HG02798 (cell line): ENCODE measurements around the gene ANKRD2.
"Not testable (repeated sequence)": the region's sequence is repeated elsewhere in the genome, so short reads cannot be mapped to it uniquely, and the experiment has no call there.

Source experiments
- ATAC-seq: cut with Tn5 transposase; IDR thresholded peaks from one replicate; pipeline ENCODE4 v1.9.1; 2021; ENCODE audit warnings: mild to moderate bottlenecking; ENCODE audit not compliant: unreplicated experiment, poor library complexity

The ANKRD2 gene

GRCh38 chr10:97572214-97572989 lies at the start of gene ANKRD2:
Gene ANKRD2, plus strand, starts transcription at chr10:97572779. Its CDS starts 10 bp downstream, at chr10:97572789.
- ATAC-seq, result peak; percentile 75

GRCh38 chr10:97522937-97523336 lies 49.6 kb upstream of the ANKRD2 start:
- no peak for ATAC-seq

GRCh38 chr10:97525086-97525485 lies 47.5 kb upstream of the ANKRD2 start:
- no peak for ATAC-seq

GRCh38 chr10:97525683-97526110 lies 46.9 kb upstream of the ANKRD2 start:
- ATAC-seq, result no peak

GRCh38 chr10:97528876-97529275 lies 43.7 kb upstream of the ANKRD2 start:
- ATAC-seq, result not testable (repeated sequence)

GRCh38 chr10:97529685-97530465 lies 42.7 kb upstream of the ANKRD2 start:
- ATAC-seq, result no peak

GRCh38 chr10:97531401-97531986 lies 41.1 kb upstream of the ANKRD2 start:
- no peak for ATAC-seq

GRCh38 chr10:97532935-97533671 lies 39.5 kb upstream of the ANKRD2 start:
- ATAC-seq, result no peak

- ATAC-seq, result no peak
Measured at GRCh38 chr10:97533888-97534287, 38.7 kb upstream of the ANKRD2 start.

GRCh38 chr10:97534746-97535367 lies 37.7 kb upstream of the ANKRD2 start:
- ATAC-seq, result peak; percentile 48

GRCh38 chr10:97537186-97537869 lies 35.3 kb upstream of the ANKRD2 start:
- ATAC-seq, result no peak

- no peak for ATAC-seq
Measured at GRCh38 chr10:97538411-97538810, 34.2 kb upstream of the ANKRD2 start.

- ATAC-seq, result no peak
Measured at GRCh38 chr10:97538839-97539238, 33.7 kb upstream of the ANKRD2 start.

GRCh38 chr10:97539523-97540200 lies 32.9 kb upstream of the ANKRD2 start:
- ATAC-seq, result no peak

GRCh38 chr10:97540669-97541500 lies 31.7 kb upstream of the ANKRD2 start:
- no peak for ATAC-seq

GRCh38 chr10:97542169-97543024 lies 30.2 kb upstream of the ANKRD2 start:
- no peak for ATAC-seq

GRCh38 chr10:97543025-97543546 lies 29.5 kb upstream of the ANKRD2 start:
- ATAC-seq, result no peak
